ENCODE results near the gene STAC3.
A peak's percentile ranks its signal among the peaks of the same experiment; 100 is the strongest.

STAC3 gene

DNA sequence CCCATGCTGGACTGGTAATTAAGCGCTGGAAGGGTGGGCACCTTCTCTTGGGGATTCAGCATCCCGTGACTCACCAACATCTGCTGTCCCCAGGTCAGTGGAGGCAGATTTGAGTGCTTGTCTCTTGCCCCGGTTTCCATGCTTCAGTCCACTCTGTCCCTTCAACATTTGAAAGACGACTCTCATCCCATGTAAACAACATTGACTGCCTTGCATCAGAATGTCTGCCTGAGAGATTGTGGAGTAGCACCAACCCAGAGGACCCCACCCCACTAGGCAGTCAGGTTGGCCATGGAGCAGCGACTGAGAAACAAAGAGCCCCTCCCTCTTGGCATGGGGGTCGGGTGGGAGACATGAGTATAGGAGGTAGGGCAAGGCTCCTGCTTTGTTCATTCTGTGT lies 4.9 kb upstream of the STAC3 start:
- no peaks in the 10 kb centered on the region for H3K4me1 ChIP-seq
- no peak overlapping the region for H3K27ac ChIP-seq
- H3K27me3 ChIP-seq, result no peaks in the 10 kb centered on the region
- no peaks in the 10 kb centered on the region for H4K20me1 ChIP-seq
- peaks cover 66% of the 10 kb centered on the region for H3K36me3 ChIP-seq
- no peak overlapping the region for H3K4me2 ChIP-seq
- H3K4me3 ChIP-seq, result no peak overlapping the region
- H3K9ac ChIP-seq, result no peak overlapping the region
- no peak for TF ChIP-seq Cebpa-rat (IDR thresholded peaks at IDR 0.05)
- no peaks in the 10 kb centered on the region for H3K9me3 ChIP-seq

- no peak overlapping the region for H3K4me3 ChIP-seq
- H3K4me1 ChIP-seq, result no peaks in the 10 kb centered on the region
- H4K20me1 ChIP-seq, result no peaks in the 10 kb centered on the region
- no peak overlapping the region for H3K9ac ChIP-seq
- peaks cover 54% of the 10 kb centered on the region for H3K36me3 ChIP-seq
- H3K27me3 ChIP-seq, result no peaks in the 10 kb centered on the region
- H3K9me3 ChIP-seq, result no peaks in the 10 kb centered on the region
- H3K4me2 ChIP-seq, result no peak overlapping the region
- no peak overlapping the region for H3K27ac ChIP-seq
- no peak for TF ChIP-seq Cebpa-rat (IDR thresholded peaks at IDR 0.05)
These were observed 3.7 kb upstream of the STAC3 start for GRCh38 chr12:57254506-57255280.

DNA sequence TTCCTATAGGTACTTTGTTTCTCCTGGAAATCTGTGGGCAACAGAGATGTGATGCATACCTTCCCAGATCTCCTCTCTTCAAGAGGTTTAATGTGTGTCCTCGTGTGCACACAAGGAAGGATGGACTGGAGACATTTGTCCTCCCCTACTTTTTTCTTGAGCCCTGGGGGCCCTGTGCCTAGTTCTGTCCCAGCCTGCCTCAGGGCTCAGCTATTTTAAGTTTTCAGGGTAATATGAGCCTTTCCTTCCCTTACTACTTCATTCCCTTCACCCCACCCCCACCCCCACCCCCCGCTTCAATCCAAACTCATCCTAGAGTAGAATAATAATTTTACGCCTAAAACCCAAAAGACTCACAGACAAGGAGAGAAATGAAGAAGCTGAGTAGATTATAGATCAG lies 446 bp downstream of the STAC3 start:
- Histone ChIP-seq H3K9ac (no peak overlapping the region), H3K4me3 (no peak overlapping the region), H3K27ac (no peak overlapping the region), H3K36me3 (peaks cover 12% of the 10 kb centered on the region), H4K20me1 (no peaks in the 10 kb centered on the region), H3K9me3 (no peaks in the 10 kb centered on the region), H3K27me3 (no peaks in the 10 kb centered on the region), H3K4me1 (peaks cover 12% of the 10 kb centered on the region), H3K4me2 (no peak overlapping the region)
- no peak for TF ChIP-seq Cebpa-rat (IDR thresholded peaks at IDR 0.05)

DNA sequence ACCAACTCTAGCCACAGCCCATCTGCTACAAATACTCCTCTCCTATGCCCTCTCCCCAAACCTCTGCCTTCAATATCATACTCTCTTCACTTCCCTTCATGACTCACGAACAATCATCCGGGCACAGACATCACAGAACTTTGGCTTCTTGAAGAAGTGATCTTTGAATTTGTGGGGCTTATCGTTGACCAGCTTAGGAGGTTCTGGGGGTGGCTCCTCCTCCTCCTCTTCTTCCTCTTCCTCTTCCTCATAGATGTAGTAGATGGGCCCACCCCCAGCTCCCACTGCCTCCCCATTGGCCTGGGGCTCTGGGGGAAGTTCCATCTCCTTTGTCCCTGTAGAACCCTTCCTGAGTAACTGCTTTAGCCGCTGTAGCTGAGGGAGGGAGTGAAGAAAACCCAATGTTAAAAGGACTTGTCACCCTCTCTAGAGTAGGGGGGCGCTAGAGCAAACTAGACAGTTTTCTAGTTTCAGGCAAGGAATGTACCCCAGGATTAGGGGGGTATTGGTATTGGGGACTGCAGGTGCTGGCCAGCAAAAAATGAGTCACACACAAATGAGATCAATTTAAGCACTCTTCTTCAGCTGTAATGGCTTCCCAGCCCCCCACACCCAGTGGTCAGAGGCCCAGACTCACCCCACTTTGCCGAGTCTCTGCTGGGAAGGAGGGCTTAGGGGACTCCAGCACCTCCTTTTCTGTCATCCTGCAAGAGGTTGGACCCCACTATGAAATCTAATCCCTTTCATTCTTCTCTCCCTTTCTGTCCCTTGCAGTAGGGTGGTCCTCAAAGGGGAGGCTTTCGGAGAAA lies 1.8 kb downstream of the STAC3 start:
- peaks cover 13% of the 10 kb centered on the region for H3K4me1 ChIP-seq
- H3K9me3 ChIP-seq, result no peaks in the 10 kb centered on the region
- no peaks in the 10 kb centered on the region; the same call in 1 of the 2 replicates for H4K20me1 ChIP-seq
- H3K27ac ChIP-seq, result no peak overlapping the region
- H3K4me2 ChIP-seq, result peak overlapping the region; percentile 52
- H3K9ac ChIP-seq, result no peak overlapping the region
- H3K27me3 ChIP-seq, result peaks cover 12% of the 10 kb centered on the region
- H3K36me3 ChIP-seq, result no peaks in the 10 kb centered on the region
- H3K4me3 ChIP-seq, result no peak overlapping the region
- no peak for TF ChIP-seq Cebpa-rat (IDR thresholded peaks at IDR 0.05)

- Histone ChIP-seq H3K36me3 (no peaks in the 10 kb centered on the region), H3K27ac (no peak overlapping the region), H3K27me3 (peaks cover 33% of the 10 kb centered on the region), H3K4me2 (no peak overlapping the region), H3K9ac (no peak overlapping the region), H3K4me3 (no peak overlapping the region), H4K20me1 (peaks cover 13% of the 10 kb centered on the region), H3K9me3 (no peaks in the 10 kb centered on the region), H3K4me1 (peaks cover 34% of the 10 kb centered on the region)
- no peak for TF ChIP-seq Cebpa-rat (IDR thresholded peaks at IDR 0.05)
These were observed 3.9 kb downstream of the STAC3 start for GRCh38 chr12:57247041-57247440.

DNA sequence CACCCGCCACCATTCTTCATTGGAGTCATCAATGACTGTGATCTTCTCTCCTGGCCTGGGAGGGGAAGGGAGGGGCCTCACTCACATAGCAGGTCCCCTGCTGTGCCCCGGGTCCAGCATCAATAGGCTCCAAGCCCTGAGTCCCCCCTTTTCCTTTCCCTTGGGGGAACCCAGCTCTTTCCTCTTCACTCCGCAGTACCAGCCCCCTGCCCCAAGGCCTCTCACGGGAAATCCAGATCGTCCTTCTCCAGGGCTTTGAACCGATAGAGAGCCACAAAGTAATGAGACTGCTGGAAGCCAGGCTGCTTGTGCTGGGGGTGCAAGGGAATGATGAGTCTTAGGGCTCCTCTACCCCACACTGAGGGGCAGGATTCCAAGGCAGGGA lies 6.7 kb downstream of the STAC3 start:
- Histone ChIP-seq H3K4me2 (peak overlapping the region; percentile 97), H3K4me3 (no peak overlapping the region), H3K9me3 (no peaks in the 10 kb centered on the region), H3K27me3 (peaks cover 60% of the 10 kb centered on the region), H3K4me1 (peaks cover 56% of the 10 kb centered on the region), H4K20me1 (peaks cover 28% of the 10 kb centered on the region), H3K27ac (no peak overlapping the region), H3K9ac (no peak overlapping the region), H3K36me3 (no peaks in the 10 kb centered on the region)
- no peak for TF ChIP-seq Cebpa-rat (IDR thresholded peaks at IDR 0.05)

DNA sequence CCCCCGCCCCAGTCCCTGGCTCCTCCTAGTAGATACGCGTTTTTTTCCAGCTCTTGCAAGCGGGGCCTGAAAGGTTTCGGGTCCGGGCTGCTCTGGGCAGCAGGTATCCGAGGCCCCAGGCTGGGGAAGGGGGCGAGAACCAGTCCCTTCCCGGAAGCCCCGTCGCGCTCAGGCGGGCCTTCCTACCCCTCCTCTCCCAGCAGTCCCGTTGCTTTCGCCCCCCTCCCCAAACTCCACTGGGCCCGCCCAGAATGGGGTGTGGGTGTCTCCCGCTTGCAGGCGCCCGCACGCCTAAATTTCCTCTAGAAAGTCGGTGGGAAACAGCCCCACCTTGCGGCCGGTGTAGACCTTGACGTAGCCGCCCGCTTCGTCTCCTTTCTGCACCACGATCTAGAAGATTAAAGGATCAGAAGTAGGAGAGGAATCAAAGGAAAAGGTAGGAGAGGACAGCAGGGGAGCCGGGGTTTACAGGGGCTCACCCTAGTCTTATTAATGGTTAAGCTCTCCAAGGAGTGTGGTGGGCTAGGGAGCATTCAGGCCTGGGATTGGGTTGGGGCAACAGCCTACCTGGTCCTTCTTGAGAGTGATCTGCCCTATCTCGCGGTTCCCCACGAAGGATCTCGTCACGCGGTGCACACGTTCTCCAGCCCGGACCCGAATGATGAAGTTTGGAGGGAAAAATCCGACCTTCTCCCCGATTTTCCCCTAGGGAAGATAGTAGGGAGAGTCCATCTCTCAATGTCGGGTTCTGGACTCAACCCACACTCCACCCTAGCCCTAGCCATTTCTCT lies 7.3 kb downstream of the STAC3 start:
- Histone ChIP-seq H3K36me3 (no peaks in the 10 kb centered on the region), H4K20me1 (peaks cover 30% of the 10 kb centered on the region), H3K9me3 (no peaks in the 10 kb centered on the region), H3K27ac (no peak overlapping the region), H3K9ac (no peak overlapping the region), H3K4me1 (peaks cover 56% of the 10 kb centered on the region), H3K27me3 (peaks cover 66% of the 10 kb centered on the region), H3K4me3 (peak overlapping the region; percentile 62), H3K4me2 (peak overlapping the region; percentile 97)
- TF ChIP-seq Cebpa-rat (IDR thresholded peaks at IDR 0.05), result no peak

DNA sequence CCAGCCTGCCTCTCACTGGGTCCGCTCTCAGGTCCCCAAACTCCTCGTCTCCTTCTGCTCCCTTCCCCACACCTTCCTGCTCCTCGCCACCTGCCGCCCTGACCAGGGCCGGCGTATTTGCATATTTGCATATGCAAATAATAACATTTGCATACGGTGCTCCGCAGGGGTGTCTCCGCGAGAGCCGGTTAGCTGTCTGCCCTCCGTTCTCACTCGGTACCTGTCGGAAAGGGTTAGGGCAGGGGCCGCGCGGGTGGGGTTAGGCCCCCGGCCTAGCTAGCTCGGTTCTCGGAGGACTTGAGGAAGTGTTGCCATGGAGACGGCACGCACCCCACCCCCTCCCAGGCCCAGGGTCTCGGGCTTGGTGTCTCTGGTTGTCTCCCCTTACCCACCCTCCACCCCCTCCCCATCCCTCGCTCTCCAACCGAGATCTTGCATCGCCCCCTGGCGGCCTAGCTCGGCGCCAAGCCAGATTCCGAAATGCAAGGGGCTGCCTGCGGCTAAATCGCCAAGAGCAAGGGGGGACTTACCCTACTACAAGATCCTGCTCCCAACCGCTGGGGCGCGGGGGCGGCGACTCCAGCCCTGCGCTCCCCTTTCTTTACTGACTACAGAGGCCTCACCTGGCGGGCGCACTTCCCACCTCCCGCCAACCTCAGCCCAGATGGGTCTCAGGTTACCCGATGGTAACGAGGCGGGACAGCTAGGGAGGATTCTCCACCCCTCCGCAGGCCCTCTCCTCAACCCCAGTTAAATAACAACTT lies 8.1 kb downstream of the STAC3 start:
- Histone ChIP-seq H3K36me3 (no peaks in the 10 kb centered on the region), H3K4me2 (peak overlapping the region; percentile 97), H4K20me1 (peaks cover 39% of the 10 kb centered on the region), H3K4me1 (peaks cover 62% of the 10 kb centered on the region), H3K27ac (no peak overlapping the region), H3K9me3 (no peaks in the 10 kb centered on the region), H3K9ac (no peak overlapping the region), H3K27me3 (peaks cover 74% of the 10 kb centered on the region), H3K4me3 (peak overlapping the region; percentile 62)
- TF ChIP-seq Cebpa-rat (IDR thresholded peaks at IDR 0.05), result no peak

- peak overlapping the region; percentile 62 for H3K4me3 ChIP-seq
- H3K9me3 ChIP-seq, result no peaks in the 10 kb centered on the region
- H3K27me3 ChIP-seq, result peaks cover 80% of the 10 kb centered on the region
- H3K9ac ChIP-seq, result no peak overlapping the region
- no peaks in the 10 kb centered on the region for H3K36me3 ChIP-seq
- peaks cover 44% of the 10 kb centered on the region for H4K20me1 ChIP-seq
- H3K4me2 ChIP-seq, result peak overlapping the region; percentile 97
- no peak overlapping the region for H3K27ac ChIP-seq
- peaks cover 66% of the 10 kb centered on the region for H3K4me1 ChIP-seq
- TF ChIP-seq Cebpa-rat (IDR thresholded peaks at IDR 0.05), result no peak
These were observed 8.7 kb downstream of the STAC3 start for GRCh38 chr12:57242329-57242690.
